Cortex of kidney (tissue), 1 donor: ENCODE data around the gene NATD1.

Experiments used
- DNase-seq: peaks from one replicate; lab custom pipeline; 2025; lab: John Stamatoyannopoulos, UW

The NATD1 gene

DNA sequence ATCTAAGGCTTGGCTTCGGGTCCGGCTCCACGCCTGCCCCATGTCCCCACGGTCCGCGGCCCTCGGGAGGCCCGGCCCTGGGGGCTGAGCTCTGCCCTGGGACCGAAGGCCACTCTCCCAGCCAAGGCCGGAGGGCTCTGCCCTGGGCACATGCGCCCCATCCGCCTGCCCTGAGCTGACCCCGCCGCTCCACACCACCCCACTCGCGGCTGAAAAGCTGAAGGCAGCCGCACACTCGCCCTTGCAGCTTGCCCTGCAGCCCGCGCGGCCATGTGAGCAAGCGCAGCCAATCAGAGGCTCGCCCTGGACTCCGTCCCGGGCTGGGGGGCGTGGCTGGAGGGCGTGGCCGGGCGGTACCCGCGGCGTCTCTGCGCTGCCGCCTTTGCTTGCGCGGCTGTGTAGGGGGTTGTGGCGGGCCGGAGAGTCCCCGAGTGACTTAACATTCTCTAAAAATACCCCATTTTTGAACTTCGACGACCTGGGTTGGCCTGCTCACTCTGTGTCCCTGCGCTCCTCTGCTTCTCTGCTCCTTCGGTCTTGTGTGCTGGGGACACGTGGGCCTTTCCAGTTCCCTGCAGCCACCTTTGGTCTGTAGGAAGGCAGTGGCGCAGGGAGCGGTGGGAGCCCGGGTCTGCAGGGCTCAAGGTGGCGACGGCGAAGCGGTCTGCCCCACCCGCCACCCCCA, 22.5 kb upstream of the NATD1 start:
- no peak for DNase-seq

DNA sequence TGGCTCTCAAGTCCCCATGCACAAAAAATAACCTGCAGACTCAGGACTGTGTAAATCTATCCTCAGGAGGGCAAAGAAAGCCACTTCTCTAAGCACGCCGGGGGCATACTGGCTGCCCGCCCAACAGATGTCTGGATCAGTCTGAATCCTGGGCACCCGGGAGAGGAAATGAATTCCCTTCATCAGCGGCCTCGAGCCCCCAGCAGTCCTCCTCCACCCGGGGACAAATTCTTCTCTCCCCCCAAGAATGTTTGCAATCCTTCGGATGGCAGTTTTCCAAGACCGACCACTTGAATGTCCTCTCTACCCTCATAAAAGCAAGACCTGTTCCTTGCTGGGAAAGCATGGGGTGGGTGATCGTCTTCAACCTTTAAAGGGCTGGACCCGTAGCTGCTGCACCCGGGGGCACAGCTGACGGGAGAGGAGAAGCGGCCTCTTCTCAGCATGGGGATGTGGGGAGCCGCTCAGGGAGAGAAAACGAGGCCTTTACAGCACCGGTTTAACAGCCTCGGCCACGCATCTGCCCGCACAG, 21.9 kb upstream of the NATD1 start:
- no peak for DNase-seq

DNA sequence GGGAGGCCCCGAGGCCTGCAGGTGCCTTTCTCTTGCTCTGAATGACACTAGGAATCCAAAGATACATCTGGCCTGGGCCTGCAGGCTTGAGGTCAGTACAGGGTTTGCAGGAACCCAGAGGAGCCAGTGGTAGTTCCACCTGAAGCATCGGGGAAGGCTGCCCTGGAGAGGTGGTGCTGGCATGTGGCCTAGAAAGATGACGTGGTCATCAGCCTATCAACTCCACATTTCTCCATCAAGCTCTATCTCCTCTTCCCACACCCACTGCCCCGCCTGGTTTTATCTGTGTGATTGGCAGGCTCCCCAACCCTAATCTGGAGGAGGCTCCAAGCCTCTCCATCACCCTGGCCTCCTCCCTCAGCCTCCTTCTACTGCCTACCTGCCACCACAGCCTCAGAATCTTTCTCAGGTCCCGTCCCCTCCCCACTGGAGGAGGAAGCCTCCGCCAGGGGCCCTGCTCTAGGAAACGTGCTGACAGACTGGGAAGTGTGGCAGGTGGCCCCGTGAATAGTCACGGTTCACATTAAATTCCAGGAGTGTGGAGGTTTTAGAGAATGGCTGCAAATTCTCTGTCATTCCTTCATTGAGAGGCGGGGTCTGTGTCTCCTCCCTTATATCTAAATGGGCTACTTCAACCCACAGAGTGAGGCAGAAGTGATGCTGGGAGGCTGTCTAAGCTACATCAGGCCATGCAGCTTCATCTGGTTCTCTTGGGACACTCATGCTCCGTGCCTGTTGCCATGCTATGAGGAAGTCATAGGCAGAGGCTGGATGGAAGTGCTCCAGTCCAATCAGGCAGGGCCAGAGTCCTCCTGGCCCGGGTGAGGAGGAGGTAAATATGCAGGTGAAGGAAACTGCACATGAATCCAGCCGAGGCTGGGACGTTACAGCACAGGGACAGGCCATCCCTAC, 19.9 kb upstream of the NATD1 start:
- no peak for DNase-seq

DNA sequence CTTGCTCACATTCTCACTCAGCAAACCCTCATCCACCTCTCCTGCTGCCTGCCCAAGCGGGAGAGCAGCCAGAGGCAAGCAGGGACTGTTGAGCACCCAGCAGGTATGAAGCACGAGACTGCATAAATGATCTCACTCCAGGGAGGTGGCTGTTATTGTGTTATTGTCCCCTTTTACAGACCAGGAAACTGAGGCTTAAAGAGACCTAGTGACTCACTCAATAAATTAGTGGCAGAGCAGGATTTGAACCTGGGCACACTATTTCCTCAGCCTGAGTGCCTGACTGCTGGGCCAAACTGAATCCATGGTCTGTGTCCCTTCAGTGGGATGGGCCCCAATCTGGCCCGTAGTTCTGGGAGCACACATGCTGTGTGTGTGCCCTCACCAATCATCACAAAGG, 19.0 kb upstream of the NATD1 start:
- DNase-seq = no peak

DNA sequence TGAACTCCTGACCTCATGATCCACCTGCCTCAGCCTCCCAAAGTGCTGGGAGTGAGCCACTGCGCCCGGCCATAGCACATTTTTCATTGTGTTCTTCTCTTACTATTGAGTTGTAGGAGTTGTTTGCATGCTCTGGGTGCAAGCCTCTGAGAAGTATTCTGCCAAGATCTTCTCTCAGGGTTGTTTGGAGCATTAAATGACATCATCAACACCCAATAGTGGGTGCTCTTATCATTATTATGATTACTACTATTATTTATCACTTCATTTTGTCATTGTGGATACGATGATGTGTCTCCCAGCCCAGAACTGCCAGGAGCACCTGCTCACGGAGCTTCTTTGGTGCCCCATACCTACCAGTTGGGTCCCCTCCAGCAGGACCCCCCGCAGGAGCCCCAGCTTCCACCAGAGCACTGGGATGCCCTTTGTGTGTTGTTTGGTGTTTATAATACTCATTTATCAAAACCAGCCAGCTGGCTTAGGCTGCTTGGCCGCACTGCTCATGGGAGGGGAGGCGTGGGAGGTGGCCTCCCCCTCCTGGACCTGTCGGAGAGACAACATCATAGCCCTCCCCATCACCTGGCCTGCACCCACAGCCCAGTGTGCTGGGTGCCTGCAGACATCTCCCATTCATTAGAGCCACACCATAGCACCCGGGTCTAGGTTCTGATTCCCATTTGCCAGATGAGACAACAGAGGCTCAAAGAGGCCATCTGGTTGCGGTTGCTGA, 18.4 kb upstream of the NATD1 start:
- no peak for DNase-seq

DNA sequence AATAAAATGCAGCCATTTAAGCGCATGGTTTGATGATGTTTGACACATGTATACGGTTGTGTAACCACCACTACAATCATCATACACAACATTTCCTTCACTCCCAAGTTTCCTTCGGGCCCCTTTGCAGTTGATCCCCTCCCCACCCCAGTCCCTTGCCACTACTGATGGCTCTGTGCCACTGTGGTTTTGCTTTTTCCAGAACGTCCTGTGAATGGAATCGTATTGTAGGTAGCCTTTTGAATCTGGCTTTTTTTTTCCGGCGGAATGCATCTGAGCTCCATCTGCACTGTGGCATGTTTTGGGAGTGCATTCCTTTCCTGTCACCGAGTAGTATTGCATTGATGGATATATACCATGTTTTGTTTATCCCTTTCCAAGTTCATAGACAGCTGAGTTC, 16.2 kb upstream of the NATD1 start:
- DNase-seq = no peak

DNA sequence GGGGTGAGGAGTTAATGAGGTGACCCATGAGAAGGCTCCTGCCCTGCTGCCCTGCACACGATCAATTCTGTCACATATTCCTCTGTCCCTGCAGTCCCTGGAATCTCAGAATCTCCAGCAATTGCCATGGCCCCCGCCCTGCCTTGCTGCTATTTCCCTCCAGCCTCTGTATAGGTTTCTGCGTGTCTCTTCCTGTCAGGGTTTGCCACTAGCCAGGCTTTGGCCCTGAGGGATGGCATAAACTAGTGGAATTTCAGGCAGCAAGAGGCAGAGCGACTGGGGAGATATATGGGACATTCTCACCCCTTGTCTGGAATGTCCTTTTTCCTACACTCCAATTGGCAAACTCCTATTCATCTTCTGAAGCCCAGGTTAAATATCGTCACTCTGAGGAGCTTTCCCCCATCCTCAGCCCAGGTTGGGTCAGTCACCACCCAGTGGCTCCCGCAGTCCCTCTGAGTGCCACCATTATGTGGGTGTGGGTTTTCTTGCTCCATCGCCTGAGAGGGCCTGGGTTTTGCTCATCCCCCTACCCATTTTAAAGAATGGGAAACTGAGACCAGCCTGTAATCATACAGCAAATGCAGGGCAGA, 15.5 kb upstream of the NATD1 start:
- DNase-seq = no peak

DNA sequence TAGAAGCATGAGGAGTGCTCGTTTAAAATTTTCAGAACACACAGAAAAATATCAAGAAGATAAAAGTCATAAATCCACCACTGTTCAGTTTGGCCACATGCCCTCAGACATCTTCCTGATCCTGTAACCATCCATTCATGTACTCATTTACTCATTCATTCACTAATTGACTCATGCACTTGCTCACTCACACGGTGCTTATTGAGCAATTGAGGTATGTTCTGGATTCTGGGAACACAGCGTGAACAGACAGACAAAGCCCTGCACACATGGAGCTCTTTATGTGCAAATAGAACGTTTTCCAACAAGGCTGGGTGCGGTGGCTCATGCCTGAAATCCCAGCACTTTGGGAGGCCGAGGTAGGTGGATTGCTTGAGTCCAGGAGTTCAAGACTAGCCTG, 10.2 kb upstream of the NATD1 start:
- no peak for DNase-seq

DNA sequence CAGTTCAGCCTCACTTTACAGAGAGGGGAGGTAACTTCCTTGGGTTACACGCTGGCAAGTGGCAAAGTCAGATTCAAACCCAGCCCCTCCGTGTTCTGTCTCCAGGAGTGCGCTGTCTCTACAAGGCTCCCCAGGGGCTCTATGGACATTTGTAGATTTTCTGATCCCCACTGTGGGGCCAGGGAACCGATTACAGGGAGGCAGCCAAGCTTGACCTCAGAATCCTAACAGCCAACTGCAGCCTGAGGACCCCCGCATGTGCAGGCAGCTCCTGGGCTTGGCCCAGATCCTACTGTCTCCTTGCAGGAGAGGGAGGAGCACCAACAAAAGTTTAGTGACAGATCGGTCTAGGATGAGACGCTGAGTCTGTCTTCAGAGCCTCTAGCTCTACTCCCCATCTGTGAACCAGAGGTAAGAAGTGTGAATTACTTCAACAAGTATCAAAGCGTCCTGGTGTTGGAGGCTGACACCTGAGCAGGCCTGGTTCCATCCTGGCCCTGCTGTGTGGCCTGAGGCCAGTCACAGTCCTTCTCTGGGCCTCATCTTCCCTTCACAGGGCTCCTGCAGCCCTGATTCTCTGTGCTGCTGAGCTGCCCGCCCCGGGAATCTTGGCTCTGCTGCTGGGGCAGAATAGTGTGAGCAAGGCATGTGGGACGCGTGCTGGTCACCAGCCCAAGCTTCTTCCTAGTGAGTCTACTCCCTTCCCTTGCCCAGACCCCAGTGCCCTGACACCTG, 9.2 kb upstream of the NATD1 start:
- DNase-seq = no peak

DNA sequence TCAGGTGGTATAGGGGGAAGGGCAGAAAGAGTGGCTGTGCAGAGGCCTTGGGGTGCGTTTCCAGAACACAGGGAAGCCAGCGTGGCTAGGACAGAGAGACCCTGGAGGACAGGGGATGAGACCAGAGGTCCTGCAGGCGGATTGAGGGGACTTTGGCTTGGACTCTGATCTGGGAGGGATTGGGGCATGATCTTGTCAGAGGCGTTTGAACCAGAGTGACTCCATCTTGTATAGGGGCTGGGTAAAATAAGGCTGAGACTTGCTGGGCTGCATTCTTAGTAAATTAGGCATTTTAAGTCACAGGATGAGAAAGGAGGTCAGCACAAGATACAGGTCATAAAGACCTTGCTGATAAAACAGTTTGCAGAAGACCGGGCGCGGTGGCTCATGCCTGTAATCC, 5.4 kb upstream of the NATD1 start:
- no peak for DNase-seq

DNA sequence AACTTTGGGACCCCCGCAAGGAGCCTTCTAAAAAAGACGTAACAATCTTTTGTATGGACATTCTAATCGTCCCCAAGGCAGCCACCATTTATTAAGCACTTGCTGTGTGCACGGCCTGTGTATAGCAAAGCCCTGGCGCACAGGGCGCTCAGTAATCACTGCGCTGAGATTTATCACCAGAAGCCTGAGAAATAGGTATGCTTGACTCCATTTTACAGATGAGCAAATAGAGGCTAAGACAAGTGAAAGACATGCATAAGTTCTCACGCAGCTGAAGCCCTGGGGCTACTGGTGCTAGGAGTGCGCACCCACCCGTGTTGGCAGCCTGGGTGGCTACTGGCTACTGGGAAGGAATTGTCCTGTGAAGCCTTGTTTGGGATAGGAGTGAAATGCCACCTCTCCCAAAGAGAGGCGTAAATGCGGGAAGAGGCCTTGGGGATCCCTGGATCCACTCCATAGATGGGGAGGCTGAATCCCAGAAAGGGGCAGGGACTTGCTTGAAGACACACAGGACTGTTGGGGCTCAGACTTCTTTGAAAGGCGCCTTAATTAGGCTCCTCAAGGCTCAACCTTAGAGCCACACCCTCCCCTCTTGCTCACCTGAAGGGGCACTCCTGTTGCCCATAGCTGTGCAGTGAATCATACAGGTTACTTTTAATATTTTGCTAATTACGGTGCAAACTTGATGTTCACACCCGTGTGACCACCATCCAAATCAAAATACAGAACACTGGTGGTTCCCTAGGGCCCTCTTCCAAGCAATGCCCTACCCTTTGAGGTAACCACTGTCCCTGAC, 634 bp upstream of the NATD1 start:
- no peak for DNase-seq

DNA sequence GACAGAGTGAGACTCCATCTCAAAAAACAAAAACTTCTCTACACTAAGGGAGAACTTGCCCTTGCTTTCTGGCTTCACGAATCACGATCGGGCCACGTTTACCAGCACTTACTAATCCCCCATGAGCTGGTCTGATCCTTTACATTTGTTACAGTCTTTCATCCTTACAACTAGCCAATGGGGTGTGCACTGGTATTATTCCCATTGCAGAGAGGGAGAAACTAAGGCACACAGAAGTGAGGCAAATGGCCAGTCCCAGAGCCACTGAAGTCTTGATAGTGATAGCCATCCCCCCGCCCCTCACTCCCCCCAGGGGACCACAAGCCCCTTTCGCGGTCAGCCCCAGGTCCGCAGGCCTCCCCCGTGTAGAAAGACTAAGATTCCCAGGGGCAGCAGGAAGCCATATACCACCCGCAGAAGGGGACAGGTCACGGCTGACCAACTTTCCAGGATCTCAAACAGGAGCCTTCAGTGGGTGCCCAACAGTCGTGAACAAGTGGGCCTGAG, 868 bp downstream of the NATD1 start:
- no peak for DNase-seq

DNA sequence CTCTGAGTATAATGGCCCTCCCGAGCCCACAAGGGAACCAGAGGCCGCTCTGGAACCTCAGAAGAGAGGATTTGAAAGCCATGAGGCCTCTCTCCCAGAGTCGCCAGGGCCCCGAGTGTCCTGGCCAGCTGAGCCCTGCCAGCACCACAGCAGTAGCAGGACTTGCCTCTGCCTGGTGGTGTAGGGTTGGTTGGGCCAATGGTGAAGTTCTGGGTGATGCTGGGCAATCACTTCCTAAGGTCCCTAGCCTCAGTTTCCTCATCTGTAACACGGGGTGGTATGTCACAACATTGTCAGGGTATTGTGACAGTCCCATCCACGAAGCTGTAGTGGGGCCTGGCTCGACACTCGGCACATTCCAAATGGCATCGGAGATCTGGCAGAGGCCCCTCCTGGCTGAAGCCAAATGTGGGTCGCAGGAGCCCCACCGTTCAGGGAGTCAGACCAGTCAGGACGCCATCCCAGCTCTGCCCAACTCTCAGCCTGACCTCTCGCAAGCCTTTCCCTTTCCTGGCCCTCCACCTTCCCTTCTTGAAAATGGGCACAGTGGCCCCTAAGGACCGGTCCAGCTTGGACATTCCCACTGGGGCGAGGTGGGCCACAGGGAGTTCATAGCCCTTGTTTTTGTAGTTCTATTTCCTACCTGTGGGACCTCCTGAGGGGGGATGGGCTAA, 1.7 kb downstream of the NATD1 start:
- no peak for DNase-seq

DNA sequence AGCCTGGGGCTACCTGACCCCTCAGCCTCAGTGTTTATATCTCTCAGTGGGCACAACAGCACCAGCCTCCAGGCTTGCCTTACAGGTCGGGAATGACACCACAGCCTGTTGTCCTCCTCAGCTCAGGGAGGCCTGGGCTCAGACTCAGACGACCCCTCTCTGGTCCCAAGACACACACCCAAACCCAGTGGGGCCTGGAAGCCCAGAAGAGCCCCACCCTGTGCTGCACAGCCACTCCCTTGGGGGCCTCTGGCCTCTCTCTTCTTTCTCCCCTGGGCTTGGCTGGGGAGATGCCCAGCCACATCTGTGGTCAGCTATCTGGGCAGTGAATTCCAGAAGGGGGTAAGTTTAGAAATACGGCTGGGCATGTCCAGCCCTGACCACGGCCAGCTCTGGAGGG, 2.4 kb downstream of the NATD1 start:
- DNase-seq = no peak

DNA sequence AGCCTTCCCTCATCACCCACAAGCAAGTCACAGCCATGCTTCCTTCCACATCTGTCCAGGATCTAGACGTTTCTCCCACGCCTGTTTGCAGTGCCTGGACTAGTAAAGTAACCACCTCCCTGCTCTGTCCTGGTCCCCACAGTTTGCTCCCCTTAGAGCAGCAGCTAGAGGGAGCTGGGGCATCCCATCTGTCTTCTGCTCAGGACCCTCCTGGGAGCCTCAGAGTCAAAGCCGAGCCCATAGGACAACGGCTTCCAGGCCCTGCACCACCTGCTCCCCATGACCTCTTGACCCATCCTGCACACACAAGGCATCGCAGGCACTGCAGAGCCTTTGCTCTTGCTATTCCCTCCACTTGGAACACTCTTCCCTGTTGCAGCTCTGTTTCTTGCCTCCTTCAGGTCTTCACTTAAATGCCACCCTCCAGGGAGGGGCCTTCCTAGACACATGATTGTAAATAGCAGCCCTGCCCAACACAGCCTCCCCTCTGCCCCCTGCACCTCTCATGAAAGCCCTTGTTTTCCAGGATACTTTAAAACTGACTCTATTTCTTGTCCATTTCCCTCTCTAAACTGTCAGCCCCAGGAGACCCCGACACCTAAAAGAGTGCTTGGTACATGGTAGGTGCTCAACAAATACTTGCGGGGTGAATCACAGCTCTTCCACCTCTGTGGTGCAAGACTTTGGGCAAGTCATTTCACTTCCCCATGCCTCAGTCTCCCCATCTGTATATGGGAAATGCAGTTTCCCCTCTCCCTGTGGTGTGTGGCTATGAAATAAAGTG, 3.1 kb downstream of the NATD1 start:
- no peak for DNase-seq

DNA sequence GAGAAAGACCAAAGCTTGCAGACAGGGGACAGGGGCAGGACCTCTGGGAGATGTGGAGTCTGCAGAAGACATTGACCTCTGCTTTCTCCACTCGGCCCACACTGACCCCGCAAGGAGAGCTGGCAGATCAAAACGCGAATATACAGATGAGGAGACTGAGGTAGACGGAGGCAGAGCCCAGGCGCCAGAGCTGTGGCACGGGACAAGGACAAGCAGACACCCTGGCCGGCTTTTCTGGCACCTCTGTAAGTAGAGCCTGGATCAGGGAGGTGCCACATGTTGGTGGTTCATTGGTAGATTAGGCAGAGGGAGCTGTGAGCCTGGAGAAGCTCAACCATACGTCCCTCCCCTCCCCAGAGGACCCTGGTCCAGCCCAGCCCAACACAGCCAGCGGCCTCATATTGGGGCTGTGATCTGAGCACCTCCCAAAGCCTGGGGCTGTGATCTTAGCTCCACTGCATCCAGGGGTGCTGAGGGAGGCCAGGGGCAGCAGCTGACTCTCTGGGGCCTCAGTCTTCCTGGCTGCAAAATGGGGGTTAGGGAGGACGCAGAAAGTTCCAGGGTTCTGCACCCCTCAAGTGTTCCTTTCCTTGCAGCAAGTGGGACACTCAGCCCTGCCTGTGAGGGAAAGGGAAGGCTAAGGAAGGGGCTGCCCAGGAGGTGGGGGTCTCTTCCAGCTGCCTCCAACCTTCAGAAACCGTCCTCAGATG, 4.0 kb downstream of the NATD1 start:
- DNase-seq = no peak

DNA sequence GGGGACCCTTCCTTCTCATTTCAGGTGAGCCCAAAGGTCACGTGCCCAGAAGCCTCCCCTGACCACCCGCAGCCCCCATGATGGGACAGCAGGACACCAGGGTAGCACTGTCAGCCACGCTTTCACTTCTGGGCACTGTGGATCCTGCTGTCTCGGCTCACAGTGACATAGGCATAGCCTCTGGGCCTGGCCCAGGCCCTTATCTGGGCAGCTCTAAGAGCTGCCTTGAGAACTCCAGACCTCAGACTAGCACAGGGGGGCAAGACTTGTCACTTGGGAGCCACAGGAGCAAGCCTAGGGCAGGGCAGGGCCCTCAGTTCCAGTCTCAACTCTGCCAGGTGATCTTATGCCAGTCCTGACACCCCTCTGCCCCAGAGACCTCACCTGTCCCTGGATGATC, 4.7 kb downstream of the NATD1 start:
- no peak for DNase-seq

DNA sequence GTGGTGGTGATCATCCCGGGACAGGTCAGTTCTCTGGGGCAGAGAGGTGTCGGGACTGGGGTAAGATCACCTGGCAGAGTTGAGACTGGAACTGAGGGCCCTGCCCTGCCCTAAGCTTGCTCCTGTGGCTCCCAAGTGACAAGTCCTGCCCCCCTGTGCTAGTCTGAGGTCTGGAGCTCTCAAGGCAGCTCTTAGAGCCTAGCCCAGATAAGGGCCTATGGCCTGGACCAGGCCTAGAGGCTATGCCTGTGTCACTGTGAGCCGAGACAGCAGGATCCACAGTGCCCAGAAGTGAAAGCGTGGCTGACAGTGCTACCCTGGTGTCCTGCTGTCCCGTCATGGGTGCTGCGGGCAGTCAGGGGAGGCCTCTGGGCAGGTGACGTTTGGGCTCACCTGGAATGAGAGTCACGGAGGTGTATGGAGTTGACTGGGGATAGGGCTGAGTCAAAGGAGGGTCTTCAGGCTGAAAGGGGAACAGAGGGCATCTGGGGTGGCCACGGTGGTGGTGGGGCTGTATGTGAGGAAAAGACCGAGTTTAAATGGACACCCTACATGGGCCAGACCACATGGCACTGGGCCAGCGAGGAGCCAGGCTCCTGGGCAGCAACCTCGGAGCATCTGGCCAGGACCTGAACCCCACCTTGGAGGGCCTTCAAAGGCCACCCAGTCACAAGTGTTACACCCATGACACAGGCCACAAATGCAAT, 5.5 kb downstream of the NATD1 start:
- DNase-seq = no peak
